Mucosa of stomach (tissue), 1 donor: Measurements from ENCODE around the gene DTNB.

Source experiments
- H3K27me3 ChIP-seq: one replicate; pipeline ENCODE4 v1.7.0; 2013; ENCODE audit warnings: mild to moderate bottlenecking, low read length; ENCODE audit not compliant: control insufficient read depth, insufficient read depth
- H3K36me3 ChIP-seq: one replicate; pipeline ENCODE4 v1.7.0; 2013; ENCODE audit warnings: low read length; ENCODE audit not compliant: control insufficient read depth, insufficient read depth
- H3K4me1 ChIP-seq: one replicate; pipeline ENCODE4 v1.7.0; 2013; ENCODE audit warnings: mild to moderate bottlenecking, low read length; ENCODE audit not compliant: control insufficient read depth, insufficient read depth
- H3K4me3 ChIP-seq: one replicate; pipeline ENCODE4 v1.7.0; 2013; ENCODE audit warnings: low read length
- H3K9ac ChIP-seq: one replicate; pipeline ENCODE4 v1.7.0; 2013; ENCODE audit warnings: mild to moderate bottlenecking, low read length, moderate library complexity
- H3K9me3 ChIP-seq: one replicate; pipeline ENCODE4 v1.7.0; 2013; ENCODE audit warnings: mild to moderate bottlenecking, low read length, moderate library complexity; ENCODE audit not compliant: control insufficient read depth
- donor health status: Pancreatic carcinoma.

The DTNB gene

DNA sequence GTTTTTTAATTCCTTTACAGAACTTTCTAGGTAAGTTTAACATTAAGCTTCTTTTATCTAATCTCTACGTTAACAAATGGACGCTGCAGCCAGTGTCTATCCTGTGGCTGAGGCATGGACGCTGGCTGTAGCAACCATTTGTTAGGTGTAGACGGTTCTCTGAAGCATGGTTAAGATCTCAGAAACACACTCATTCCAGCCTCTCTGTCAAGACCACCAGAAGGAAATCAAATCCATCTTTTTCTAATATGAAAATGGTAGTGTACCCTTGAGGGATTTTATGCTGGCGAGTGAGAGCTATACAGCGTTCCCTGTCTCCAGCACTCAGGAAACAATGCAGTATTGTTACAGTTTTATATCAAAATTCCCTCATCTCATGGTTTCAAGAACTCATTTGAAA is 78.0 kb downstream of the DTNB start:
- Histone ChIP-seq H3K27me3 (no peaks in the 10 kb centered on the region), H3K36me3 (no peaks in the 10 kb centered on the region), H3K4me1 (no peaks in the 10 kb centered on the region), H3K9me3 (no peaks in the 10 kb centered on the region), H3K4me3 (no peak overlapping the region), H3K9ac (no peak overlapping the region)

GRCh38 chr2:25594991-25595390 is 78.4 kb downstream of the DTNB start:
- Histone ChIP-seq H3K9me3 (no peaks in the 10 kb centered on the region), H3K27me3 (no peaks in the 10 kb centered on the region), H3K4me1 (no peaks in the 10 kb centered on the region), H3K9ac (no peak overlapping the region), H3K36me3 (no peaks in the 10 kb centered on the region), H3K4me3 (no peak overlapping the region)

GRCh38 chr2:25592766-25593292 is 80.5 kb downstream of the DTNB start:
- H3K9ac ChIP-seq, result no peak overlapping the region
- H3K9me3 ChIP-seq, result no peaks in the 10 kb centered on the region
- H3K27me3 ChIP-seq, result no peaks in the 10 kb centered on the region
- H3K4me3 ChIP-seq, result no peak overlapping the region
- H3K36me3 ChIP-seq, result no peaks in the 10 kb centered on the region
- H3K4me1 ChIP-seq, result no peaks in the 10 kb centered on the region

GRCh38 chr2:25590921-25591505 is 82.4 kb downstream of the DTNB start:
- Histone ChIP-seq H3K36me3 (no peaks in the 10 kb centered on the region), H3K4me3 (no peak overlapping the region), H3K27me3 (no peaks in the 10 kb centered on the region), H3K4me1 (no peaks in the 10 kb centered on the region), H3K9me3 (no peaks in the 10 kb centered on the region), H3K9ac (no peak overlapping the region)

- no peak overlapping the region for H3K4me3 ChIP-seq
- no peaks in the 10 kb centered on the region for H3K9me3 ChIP-seq
- no peak overlapping the region for H3K9ac ChIP-seq
- H3K4me1 ChIP-seq, result no peaks in the 10 kb centered on the region
- no peaks in the 10 kb centered on the region for H3K27me3 ChIP-seq
- H3K36me3 ChIP-seq, result no peaks in the 10 kb centered on the region
Observed at GRCh38 chr2:25589676-25590205, 83.6 kb downstream of the DTNB start.

GRCh38 chr2:25588576-25588975 is 84.8 kb downstream of the DTNB start:
- no peaks in the 10 kb centered on the region for H3K36me3 ChIP-seq
- no peaks in the 10 kb centered on the region for H3K9me3 ChIP-seq
- H3K4me3 ChIP-seq, result no peak overlapping the region
- no peaks in the 10 kb centered on the region for H3K4me1 ChIP-seq
- H3K9ac ChIP-seq, result no peak overlapping the region
- no peaks in the 10 kb centered on the region for H3K27me3 ChIP-seq

GRCh38 chr2:25587361-25587760 is 86.0 kb downstream of the DTNB start:
- Histone ChIP-seq H3K4me1 (no peaks in the 10 kb centered on the region), H3K9ac (no peak overlapping the region), H3K27me3 (no peaks in the 10 kb centered on the region), H3K4me3 (no peak overlapping the region), H3K9me3 (no peaks in the 10 kb centered on the region), H3K36me3 (no peaks in the 10 kb centered on the region)

GRCh38 chr2:25586726-25587144 is 86.6 kb downstream of the DTNB start:
- H3K36me3 ChIP-seq, result no peaks in the 10 kb centered on the region
- H3K9ac ChIP-seq, result no peak overlapping the region
- H3K4me3 ChIP-seq, result no peak overlapping the region
- no peaks in the 10 kb centered on the region for H3K27me3 ChIP-seq
- H3K4me1 ChIP-seq, result no peaks in the 10 kb centered on the region
- H3K9me3 ChIP-seq, result no peaks in the 10 kb centered on the region

- H3K27me3 ChIP-seq, result no peaks in the 10 kb centered on the region
- no peak overlapping the region for H3K4me3 ChIP-seq
- H3K4me1 ChIP-seq, result no peaks in the 10 kb centered on the region
- H3K9me3 ChIP-seq, result no peaks in the 10 kb centered on the region
- H3K36me3 ChIP-seq, result no peaks in the 10 kb centered on the region
- H3K9ac ChIP-seq, result no peak overlapping the region
Observed at GRCh38 chr2:25585189-25585588, 88.2 kb downstream of the DTNB start.

DNA sequence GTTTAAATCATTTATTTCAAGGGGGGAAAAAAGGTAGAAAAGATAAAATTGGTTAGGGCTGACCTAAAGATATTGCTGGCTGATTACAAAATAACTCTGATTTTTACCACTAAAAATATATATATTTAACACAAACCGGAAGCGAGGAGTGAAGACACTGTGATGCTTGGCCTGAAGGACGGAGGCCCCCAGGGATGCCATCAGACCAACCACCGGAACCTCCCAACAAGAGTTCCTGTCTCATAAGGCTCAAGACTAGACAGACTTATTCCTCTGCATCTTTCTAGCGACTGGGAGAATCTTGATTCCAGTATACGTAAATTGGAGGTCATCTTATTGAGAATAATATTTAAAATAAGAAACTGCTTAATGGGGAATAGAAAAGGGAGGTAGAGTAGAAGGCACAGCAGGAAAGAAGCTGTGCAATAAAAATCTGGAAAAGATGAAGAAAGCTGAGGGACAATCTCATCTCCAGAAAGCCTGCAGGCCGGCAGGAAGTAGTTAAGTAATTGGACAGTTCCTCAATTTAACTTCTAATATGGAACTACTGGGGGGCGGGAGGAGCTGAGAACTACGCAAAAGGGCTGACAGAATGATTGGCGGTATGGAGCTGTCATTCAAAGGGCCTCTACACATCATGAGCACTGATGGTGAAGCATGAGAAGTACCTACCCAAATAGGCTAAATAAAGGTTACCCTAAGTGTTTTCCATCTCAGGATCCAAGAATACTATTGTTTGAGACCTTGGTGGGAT is 91.1 kb downstream of the DTNB start:
- no peak overlapping the region for H3K4me3 ChIP-seq
- H3K4me1 ChIP-seq, result no peaks in the 10 kb centered on the region
- H3K9ac ChIP-seq, result no peak overlapping the region
- no peaks in the 10 kb centered on the region for H3K9me3 ChIP-seq
- H3K36me3 ChIP-seq, result no peaks in the 10 kb centered on the region
- H3K27me3 ChIP-seq, result no peaks in the 10 kb centered on the region

DNA sequence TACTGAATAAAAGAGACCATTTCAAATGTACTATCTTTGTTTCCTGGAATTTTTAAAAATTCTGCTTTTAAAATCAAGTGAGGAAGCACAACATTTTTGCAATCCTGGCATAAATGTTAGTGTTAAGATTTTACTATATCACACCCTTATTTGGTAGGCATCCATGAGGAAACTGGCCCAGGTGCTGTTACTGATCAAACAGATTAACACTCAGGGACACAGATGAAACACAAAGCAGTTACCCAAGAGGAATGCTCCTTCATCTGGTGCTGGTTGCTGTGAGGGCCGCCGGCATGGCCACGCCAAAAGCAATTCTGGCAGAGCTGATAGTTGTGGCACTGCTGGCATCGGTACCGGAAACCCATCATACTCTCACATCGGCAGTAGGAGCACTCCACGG is 96.8 kb downstream of the DTNB start:
- no peaks in the 10 kb centered on the region for H3K36me3 ChIP-seq
- no peak overlapping the region for H3K9ac ChIP-seq
- no peaks in the 10 kb centered on the region for H3K9me3 ChIP-seq
- H3K27me3 ChIP-seq, result no peaks in the 10 kb centered on the region
- H3K4me3 ChIP-seq, result no peak overlapping the region
- H3K4me1 ChIP-seq, result no peaks in the 10 kb centered on the region

GRCh38 chr2:25572638-25573037 is 100.7 kb downstream of the DTNB start:
- Histone ChIP-seq H3K4me1 (no peaks in the 10 kb centered on the region), H3K9ac (no peak overlapping the region), H3K9me3 (no peaks in the 10 kb centered on the region), H3K36me3 (no peaks in the 10 kb centered on the region), H3K4me3 (no peak overlapping the region), H3K27me3 (no peaks in the 10 kb centered on the region)
